Gastrocnemius medialis (tissue), 4 donors: ENCODE measurements around the gene ERGIC3. TPM values are rescaled to one million over a fixed set of nuclear protein-coding genes. Genes with fewer than 3 reads are reported as not detected.

ENCODE experiments used
- ATAC-seq, 2 donors: fragments of 150-250 bp; one replicate each; pipeline ENCODE4 v1.9.1; 2016
- DNase-seq, 2 donors: peaks; one replicate each; pipeline ENCODE4 v3.0.0-alpha.2; 2019
- H3K27ac ChIP-seq, 4 donors: fragments of 200-600 bp; sonication (generic); 1 replicate in 1 of 4; 2 replicates in 3 of 4; pipeline ENCODE4 v1.5.1; 2016 to 2018; ENCODE audit warnings: mild to moderate bottlenecking in 2 of 4, moderate library complexity in 1 of 4
- H3K27me3 ChIP-seq, 3 donors: fragments of 200-600 bp; sonication (generic) in 2 of 3; 1 replicate in 1 of 3; 2 replicates in 2 of 3; pipeline versions ENCODE4 v1.5.1 to v1.6.0; 2016 to 2019; ENCODE audit warnings: mild to moderate bottlenecking in 1 of 3, moderate library complexity in 1 of 3
- H3K36me3 ChIP-seq, 2 donors: fragments of 200-600 bp; sonication (generic) in 1 of 2; one replicate each; pipeline ENCODE4 v1.5.1; 2017 to 2018
- H3K4me1 ChIP-seq, 2 donors: fragments of 200-600 bp; sonication (generic) in 1 of 2; one replicate each; pipeline ENCODE4 v1.5.1; 2016 to 2017; ENCODE audit warnings: mild to moderate bottlenecking in 2 of 2
- H3K4me3 ChIP-seq, 4 donors: fragments of 200-600 bp; sonication (generic) in 3 of 4; 1 replicate in 1 of 4; 2 replicates in 3 of 4; pipeline ENCODE4 v1.5.1; 2016 to 2019; ENCODE audit warnings: mild to moderate bottlenecking in 2 of 4
- H3K9me3 ChIP-seq, 3 donors: fragments of 200-600 bp; sonication (generic) in 2 of 3; 1 replicate in 1 of 3; 2 replicates in 2 of 3; pipeline ENCODE4 v1.5.1; 2016 to 2019
- CTCF ChIP-seq, 5 experiments: fragments of 450-650 bp in 3 of 5; fragments of 200-600 bp in 2 of 5; sonication (generic) in 2 of 5; IDR thresholded peaks in 4 of 5; conservative IDR thresholded peaks in 1 of 5; 1 replicate in 4 of 5; 2 replicates in 1 of 5; pipeline ENCODE4 v1.5.1; 2016 to 2019; ENCODE audit warnings: antibody characterized with exemption in 5 of 5, mild to moderate bottlenecking in 3 of 5, moderate library complexity in 3 of 5
- POLR2A ChIP-seq, 2 donors: fragments of 450-650 bp; IDR thresholded peaks; one replicate each; pipeline ENCODE4 v1.6.1; 2017; ENCODE audit warnings: antibody characterized with exemption in 2 of 2, mild to moderate bottlenecking in 2 of 2, moderate library complexity in 2 of 2
- in situ Hi-C, 4 donors: fragments of 200-750 bp; cut with MboI; loops; one replicate each; pipeline versions ENCODE4 v1.15.0 to v1.8.0; 2017; ENCODE audit warnings: low sequenced_read_pairs in 4 of 4
- intact Hi-C: fragments of 100-400 bp; cut with DNase I; formaldehyde crosslinking; loops from one replicate; pipeline ENCODE4 v1.15.1; 2023; ENCODE audit warnings: low total_unique reads
- total RNA-seq, 4 donors: library from RNA; depleted of rRNA; stranded (reverse); fragments of >200 nt; gene quantifications; one replicate each; pipeline versions ENCODE4 v1.1.0 to v1.2.3, GENCODE V29; 2016

The ERGIC3 gene
- total RNA-seq, 4 donors from 2014 or later, result 82.5 to 91.0 (median 89.2) TPM

GRCh38 chr20:35525639-35526038 lies 16.2 kb upstream of the ERGIC3 start:
- TF ChIP-seq CTCF (IDR thresholded peaks at IDR 0.05 in 4 of 5, conservative IDR thresholded peaks at IDR 0.05 in 1 of 5) (no peak), POLR2A (IDR thresholded peaks at IDR 0.05) (no peak)
- intact Hi-C loops (no loop called here), in situ Hi-C loops (no loop called here)
- ATAC-seq (no peak), DNase-seq (no peak)
- Histone ChIP-seq H3K27ac (no peak overlapping the region), H3K9me3 (no peaks in the 10 kb centered on the region), H3K4me3 (no peak overlapping the region), H3K4me1 (no peaks in the 10 kb centered on the region), H3K27me3 (no peaks in the 10 kb centered on the region), H3K36me3 (no peaks in the 10 kb centered on the region)

- DNase-seq, result no peak
- in situ Hi-C loops (no loop called here), intact Hi-C loops (no loop called here)
- no peak overlapping the region for H3K4me3 ChIP-seq
- H3K4me1 ChIP-seq, result no peaks in the 10 kb centered on the region
- H3K9me3 ChIP-seq, result no peaks in the 10 kb centered on the region
- H3K27me3 ChIP-seq, result no peaks in the 10 kb centered on the region
- no peak overlapping the region for H3K27ac ChIP-seq
- H3K36me3 ChIP-seq, result no peaks in the 10 kb centered on the region
- no peak for TF ChIP-seq CTCF (IDR thresholded peaks at IDR 0.05 in 4 of 5, conservative IDR thresholded peaks at IDR 0.05 in 1 of 5)
- no peak for TF ChIP-seq POLR2A (IDR thresholded peaks at IDR 0.05)
- no peak for ATAC-seq
Observed at GRCh38 chr20:35527122-35527769, 14.6 kb upstream of the ERGIC3 start.

- ATAC-seq (no peak), DNase-seq (no peak)
- in situ Hi-C loops, result no loop called here
- intact Hi-C loops, result no loop called here
- H3K36me3 ChIP-seq, result no peaks in the 10 kb centered on the region
- no peaks in the 10 kb centered on the region for H3K9me3 ChIP-seq
- H3K27me3 ChIP-seq, result no peaks in the 10 kb centered on the region
- no peak for TF ChIP-seq POLR2A (IDR thresholded peaks at IDR 0.05)
- TF ChIP-seq CTCF (IDR thresholded peaks at IDR 0.05 in 4 of 5, conservative IDR thresholded peaks at IDR 0.05 in 1 of 5), result no peak
- no peak within 1 kb of the TSS for H3K4me3 ChIP-seq
- H3K4me1 ChIP-seq, result no peaks in the 10 kb centered on the region
- no peak within 1 kb of the TSS for H3K27ac ChIP-seq
Observed at GRCh38 chr20:35529552-35529951, 12.3 kb upstream of the ERGIC3 start, which contains the start of gene C20orf173. Gene C20orf173 (minus strand): TSS chr20:35529652. CDS start chr20:35529373, 279 bp downstream.

- TF ChIP-seq CTCF (IDR thresholded peaks at IDR 0.05 in 4 of 5, conservative IDR thresholded peaks at IDR 0.05 in 1 of 5) (no peak), POLR2A (IDR thresholded peaks at IDR 0.05) (no peak)
- Histone ChIP-seq H3K9me3 (no peaks in the 10 kb centered on the region), H3K4me3 (no peak overlapping the region), H3K36me3 (peaks cover 0 to 5% of the 10 kb centered on the region in 2 donors), H3K27me3 (no peaks in the 10 kb centered on the region), H3K27ac (no peak overlapping the region), H3K4me1 (peaks cover 0 to 12% of the 10 kb centered on the region in 2 donors)
- in situ Hi-C loops (no loop called here), intact Hi-C loops (loop anchor here (2.0 kb wide), 2 partner anchors 73 to 77 kb away; no protein-coding TSS in a partner anchor)
- DNase-seq, result no peak
- no peak for ATAC-seq
Observed at GRCh38 chr20:35539756-35540212, 2.1 kb upstream of the ERGIC3 start.
